Keratinocyte (primary cell): ENCODE results near the gene FRS2. TPM values are rescaled to one million over a fixed set of nuclear protein-coding genes. Genes with fewer than 3 reads are reported as not detected.

Experiments
- DNase-seq: peaks from one replicate; pipeline ENCODE4 v3.0.0-alpha.2; 2011; ENCODE audit warnings: low read depth, missing footprints, low spot score
- FAIRE-seq: peaks from 2 replicates; lab custom pipeline; 2011; peaks lifted over from hg19 to GRCh38; lab: Jason Lieb, UNC
- H2AFZ ChIP-seq: 2 replicates; pipeline ENCODE4 v1.6.0; 2012; ENCODE audit warnings: low read length, control low read depth, inconsistent platforms; ENCODE audit not compliant: control insufficient read depth
- H3K27ac ChIP-seq: 2 replicates; pipeline ENCODE4 v1.5.1; 2011; ENCODE audit warnings: low read length; ENCODE audit not compliant: control insufficient read depth, insufficient read depth
- H3K27me3 ChIP-seq: 3 replicates; pipeline ENCODE4 v1.6.0; 2011; ENCODE audit warnings: low read length; ENCODE audit not compliant: control insufficient read depth, insufficient read depth; ENCODE audit errors: extremely low read depth
- H3K36me3 ChIP-seq, 2 experiments: 2 replicates in 1 of 2; 3 replicates in 1 of 2; pipeline ENCODE4 v1.5.1; 2011; ENCODE audit warnings: low read length in 2 of 2, mild to moderate bottlenecking in 1 of 2; ENCODE audit not compliant: control insufficient read depth in 2 of 2, insufficient read depth in 2 of 2; ENCODE audit errors: extremely low read depth in 1 of 2
- H3K4me1 ChIP-seq: 3 replicates; pipeline ENCODE4 v1.5.1; 2011; ENCODE audit warnings: low read length; ENCODE audit not compliant: control insufficient read depth, insufficient read depth; ENCODE audit errors: extremely low read depth
- H3K4me2 ChIP-seq: 3 replicates; pipeline ENCODE4 v1.6.0; 2011; ENCODE audit warnings: low read depth, low read length; ENCODE audit not compliant: control insufficient read depth, insufficient read depth; ENCODE audit errors: extremely low read depth
- H3K4me3 ChIP-seq, 3 experiments: fragments of 200-600 bp in 1 of 3; sonication (generic) in 1 of 3; 2 replicates in 2 of 3; 3 replicates in 1 of 3; pipeline ENCODE4 v1.5.1; 2011 to 2016; ENCODE audit warnings: low read length in 3 of 3, mild to moderate bottlenecking in 3 of 3, control low read depth in 2 of 3, inconsistent platforms in 1 of 3, low read depth in 1 of 3, mixed read lengths in 1 of 3, mixed run types in 1 of 3, moderate library complexity in 1 of 3; ENCODE audit not compliant: control insufficient read depth in 2 of 3, insufficient read depth in 2 of 3; ENCODE audit errors: extremely low read depth in 1 of 3
- H3K79me2 ChIP-seq: 2 replicates; pipeline ENCODE4 v1.6.0; 2012; ENCODE audit warnings: low read length; ENCODE audit not compliant: control insufficient read depth, insufficient read depth
- H3K9ac ChIP-seq: 3 replicates; pipeline ENCODE4 v1.6.0; 2011; ENCODE audit warnings: low read length; ENCODE audit not compliant: control insufficient read depth, insufficient read depth; ENCODE audit errors: extremely low read depth
- H3K9me1 ChIP-seq: 3 replicates; pipeline ENCODE4 v1.6.0; 2011; ENCODE audit warnings: low read length; ENCODE audit not compliant: control insufficient read depth, insufficient read depth; ENCODE audit errors: extremely low read depth
- H3K9me3 ChIP-seq: 2 replicates; pipeline ENCODE4 v1.5.1; 2012; ENCODE audit warnings: low read depth, low read length; ENCODE audit not compliant: control insufficient read depth
- H4K20me1 ChIP-seq: 3 replicates; pipeline ENCODE4 v1.6.0; 2011; ENCODE audit warnings: low read length; ENCODE audit not compliant: control insufficient read depth, insufficient read depth; ENCODE audit errors: extremely low read depth
- EZH2 ChIP-seq: IDR thresholded peaks from one replicate; pipeline ENCODE4 v1.6.1; 2012; ENCODE audit warnings: inconsistent platforms, mild to moderate bottlenecking, low read length, moderate library complexity
- dilution Hi-C: fragments of 300-500 bp; cut with MboI; formaldehyde crosslinking; loops from one replicate; pipeline ENCODE4 v1.7.0; 2020; ENCODE audit warnings: low sequenced_read_pairs; ENCODE audit not compliant: extremely low pct_ligation_motif_present
- polyA plus RNA-seq, 5 experiments: library from polyadenylated mRNA; depleted of rRNA in 3 of 5; stranded (reverse) in 3 of 5; stranded (forward) in 1 of 5; unstranded in 1 of 5; fragments of >200 nt; gene quantifications; 1 replicate in 1 of 5; 2 replicates in 3 of 5; 3 replicates in 1 of 5; pipeline versions ENCODE4 v1.2.1 to v1.2.3, GENCODE V29; 2011 to 2012; ENCODE audit warnings: missing spikeins in 2 of 5, low read depth in 1 of 5, low replicate concordance in 1 of 5
- TF ChIP-seq, protein P1 (sequence below), 3 experiments: IDR thresholded peaks in 1 of 3; conservative IDR thresholded peaks in 1 of 3; optimal IDR thresholded peaks in 1 of 3; 2 replicates in 2 of 3; 3 replicates in 1 of 3; pipeline versions ENCODE3 to v1.5.1; 2011; ENCODE audit warnings: low read length in 3 of 3, mild to moderate bottlenecking in 3 of 3, moderate library complexity in 2 of 3, control low read depth in 1 of 3, inconsistent platforms in 1 of 3; ENCODE audit not compliant: insufficient read depth in 2 of 3; ENCODE audit errors: extremely low read depth in 1 of 3

The FRS2 gene
- polyA plus RNA-seq, 1 donor (not counting 4 experiments of a cell fraction or from before 2014, with no cell fraction given): 28.6 TPM

GRCh38 chr12:69468237-69469026 lies 1.8 kb upstream of the FRS2 start:
- FAIRE-seq (peak; percentile 76), DNase-seq (peak; percentile 23)
- Histone ChIP-seq H3K4me3 (no peak overlapping the region), H3K9ac (no peak overlapping the region), H3K27ac (peak overlapping the region; percentile 5), H3K4me2 (peak overlapping the region; percentile 43), H4K20me1 (no peaks in the 10 kb centered on the region), H3K27me3 (no peaks in the 10 kb centered on the region), H3K9me1 (no peaks in the 10 kb centered on the region), H3K79me2 (peaks cover 31% of the 10 kb centered on the region), H3K36me3 (no peaks in the 10 kb centered on the region), H3K4me1 (peaks cover 25% of the 10 kb centered on the region), H2AFZ (peak overlapping the region; percentile 45), H3K9me3 (no peaks in the 10 kb centered on the region)
- TF ChIP-seq, protein P1, sequence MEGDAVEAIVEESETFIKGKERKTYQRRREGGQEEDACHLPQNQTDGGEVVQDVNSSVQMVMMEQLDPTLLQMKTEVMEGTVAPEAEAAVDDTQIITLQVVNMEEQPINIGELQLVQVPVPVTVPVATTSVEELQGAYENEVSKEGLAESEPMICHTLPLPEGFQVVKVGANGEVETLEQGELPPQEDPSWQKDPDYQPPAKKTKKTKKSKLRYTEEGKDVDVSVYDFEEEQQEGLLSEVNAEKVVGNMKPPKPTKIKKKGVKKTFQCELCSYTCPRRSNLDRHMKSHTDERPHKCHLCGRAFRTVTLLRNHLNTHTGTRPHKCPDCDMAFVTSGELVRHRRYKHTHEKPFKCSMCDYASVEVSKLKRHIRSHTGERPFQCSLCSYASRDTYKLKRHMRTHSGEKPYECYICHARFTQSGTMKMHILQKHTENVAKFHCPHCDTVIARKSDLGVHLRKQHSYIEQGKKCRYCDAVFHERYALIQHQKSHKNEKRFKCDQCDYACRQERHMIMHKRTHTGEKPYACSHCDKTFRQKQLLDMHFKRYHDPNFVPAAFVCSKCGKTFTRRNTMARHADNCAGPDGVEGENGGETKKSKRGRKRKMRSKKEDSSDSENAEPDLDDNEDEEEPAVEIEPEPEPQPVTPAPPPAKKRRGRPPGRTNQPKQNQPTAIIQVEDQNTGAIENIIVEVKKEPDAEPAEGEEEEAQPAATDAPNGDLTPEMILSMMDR (optimal IDR thresholded peaks at IDR 0.05 in 1 of 3, IDR thresholded peaks at IDR 0.05 in 1 of 3, conservative IDR thresholded peaks at IDR 0.05 in 1 of 3; ENCODE audit: extremely low read depth in 1 of 3, insufficient read depth in 2 of 3, low read length in 3 of 3): no peak
- TF ChIP-seq EZH2: no peak
- dilution Hi-C loops: no loop called here

- H3K4me2 ChIP-seq: peak overlapping the region; percentile 91
- DNase-seq (no peak), FAIRE-seq (no peak)
- no peaks in the 10 kb centered on the region for H3K9me3 ChIP-seq
- H3K36me3 ChIP-seq: no peaks in the 10 kb centered on the region
- no peaks in the 10 kb centered on the region for H3K27me3 ChIP-seq
- dilution Hi-C loops: no loop called here
- TF ChIP-seq EZH2: no peak
- TF ChIP-seq, protein P1 (optimal IDR thresholded peaks at IDR 0.05 in 1 of 3, IDR thresholded peaks at IDR 0.05 in 1 of 3, conservative IDR thresholded peaks at IDR 0.05 in 1 of 3; ENCODE audit: extremely low read depth in 1 of 3, insufficient read depth in 2 of 3, low read length in 3 of 3): no peak
- H3K4me3 ChIP-seq: peak overlapping the region; percentile 88 to 96 (median 92)
- peaks cover 25% of the 10 kb centered on the region for H3K4me1 ChIP-seq
- no peaks in the 10 kb centered on the region for H4K20me1 ChIP-seq
- H3K79me2 ChIP-seq: peaks cover 45% of the 10 kb centered on the region
- peak overlapping the region; percentile 92 for H3K27ac ChIP-seq
- peak overlapping the region; percentile 94 for H2AFZ ChIP-seq
- peak overlapping the region; percentile 95 for H3K9ac ChIP-seq
- no peaks in the 10 kb centered on the region for H3K9me1 ChIP-seq
Measured at GRCh38 chr12:69469854-69470188, 367 bp upstream of the FRS2 start.
